GM18861 (cell line): ENCODE data around the gene HCFC1.
"Not testable (repeated sequence)": the region's sequence is repeated elsewhere in the genome, so short reads cannot be mapped to it uniquely, and the experiment has no call there.

Experiments used
- ATAC-seq: cut with Tn5 transposase; IDR thresholded peaks from one replicate; pipeline ENCODE4 v1.9.1; 2021; ENCODE audit not compliant: unreplicated experiment

The HCFC1 gene

DNA sequence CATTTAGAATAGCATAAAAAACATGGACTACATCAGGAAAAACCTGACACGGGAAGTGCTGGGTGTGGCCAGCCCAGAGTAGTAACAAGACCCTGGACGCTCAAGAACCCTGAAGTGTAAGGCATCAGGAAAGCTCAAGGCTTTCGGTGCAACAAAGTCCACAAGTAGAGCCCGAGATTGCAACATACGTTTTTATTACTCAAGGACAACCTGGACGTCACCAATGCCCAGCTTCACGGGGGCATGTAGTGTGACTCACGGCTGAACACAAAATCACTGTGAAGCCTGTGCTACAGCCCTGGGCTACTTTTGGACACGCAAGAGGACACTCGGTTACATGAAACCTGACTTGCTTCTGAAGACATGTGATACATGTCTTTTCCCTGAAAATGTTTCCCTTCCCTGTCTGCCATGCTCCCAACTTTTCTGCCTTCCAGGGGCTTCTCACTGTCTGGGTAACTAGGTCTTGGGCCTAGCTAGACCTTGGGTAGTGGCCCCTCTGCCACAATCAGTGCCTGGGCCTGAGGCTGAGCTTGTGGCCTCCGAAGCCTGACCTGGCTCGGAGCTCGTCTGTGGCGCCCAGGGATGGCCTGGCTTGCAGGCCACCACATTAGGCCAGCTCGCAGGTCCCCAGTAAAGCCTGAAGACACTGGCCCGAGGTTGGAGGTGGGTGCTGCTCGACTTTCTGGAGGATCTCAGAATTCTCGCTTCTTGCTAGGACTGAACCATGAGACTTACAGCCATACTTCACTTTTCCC is 38.9 kb upstream of the HCFC1 start:
- ATAC-seq, result no peak

GRCh38 chrX:154008521-154008920 is 36.9 kb upstream of the HCFC1 start:
- ATAC-seq, result no peak

GRCh38 chrX:154006947-154007346 is 35.3 kb upstream of the HCFC1 start:
- ATAC-seq, result no peak

DNA sequence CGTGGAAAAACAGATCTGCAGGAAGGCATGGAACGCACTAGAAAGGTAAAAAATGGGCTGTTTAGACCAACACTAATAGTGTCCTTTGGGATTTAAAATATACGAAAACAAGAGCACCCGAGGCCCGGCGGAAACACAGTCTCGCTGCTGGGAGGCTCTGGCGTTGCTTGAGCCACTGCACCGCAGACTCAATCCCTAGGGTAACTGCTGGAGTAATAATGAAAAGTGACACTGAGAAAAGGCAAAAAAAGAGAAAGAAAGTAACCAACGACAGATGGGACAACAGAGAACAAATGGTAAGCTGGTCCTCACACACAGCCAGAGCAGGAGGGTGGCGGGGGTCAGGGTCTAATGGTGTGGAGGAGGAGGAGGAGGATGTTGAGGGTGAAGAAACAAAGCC is 32.7 kb upstream of the HCFC1 start:
- ATAC-seq, result no peak

GRCh38 chrX:154002215-154002719 is 30.6 kb upstream of the HCFC1 start:
- ATAC-seq, result no peak

DNA sequence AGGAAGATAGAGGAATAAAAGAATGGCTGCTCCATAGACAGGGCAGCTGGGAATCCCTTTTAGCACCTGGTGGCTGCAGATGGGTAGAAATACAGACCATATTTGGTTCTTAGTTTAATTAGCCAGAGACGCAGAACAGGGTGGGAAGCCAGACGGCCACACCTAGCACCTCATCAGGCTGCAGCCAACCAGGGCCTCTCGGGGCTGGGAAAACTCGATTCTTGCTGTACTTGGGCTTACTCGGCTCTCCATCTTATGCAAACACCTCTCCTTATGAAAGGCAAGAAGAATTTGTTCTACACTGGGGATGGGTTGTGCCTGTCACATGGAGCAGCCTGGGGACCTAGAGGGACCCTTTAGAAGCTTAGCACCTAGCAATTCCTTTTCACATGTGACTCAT is 28.4 kb upstream of the HCFC1 start:
- ATAC-seq, result no peak

GRCh38 chrX:153999359-154000037 is 27.9 kb upstream of the HCFC1 start:
- ATAC-seq, result no peak

DNA sequence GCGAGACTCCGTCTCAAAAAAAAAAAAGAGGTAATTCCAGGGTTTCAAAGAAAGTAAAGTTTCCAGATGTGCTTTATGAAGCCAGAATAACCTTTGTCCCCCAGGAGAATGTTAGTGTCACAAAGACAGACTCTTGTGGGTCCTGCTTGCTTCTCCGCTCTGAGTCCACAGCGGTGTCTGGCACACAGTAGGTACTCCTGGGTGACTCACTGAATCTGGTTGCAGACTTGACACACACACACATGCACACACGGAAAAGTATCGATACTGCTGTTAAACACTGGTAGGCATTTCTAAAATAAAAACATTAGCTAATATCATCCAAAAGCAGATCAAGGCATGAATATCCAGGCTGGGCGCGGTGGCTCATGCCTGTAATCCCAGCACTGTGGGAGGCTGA is 23.9 kb upstream of the HCFC1 start:
- ATAC-seq, result no peak

DNA sequence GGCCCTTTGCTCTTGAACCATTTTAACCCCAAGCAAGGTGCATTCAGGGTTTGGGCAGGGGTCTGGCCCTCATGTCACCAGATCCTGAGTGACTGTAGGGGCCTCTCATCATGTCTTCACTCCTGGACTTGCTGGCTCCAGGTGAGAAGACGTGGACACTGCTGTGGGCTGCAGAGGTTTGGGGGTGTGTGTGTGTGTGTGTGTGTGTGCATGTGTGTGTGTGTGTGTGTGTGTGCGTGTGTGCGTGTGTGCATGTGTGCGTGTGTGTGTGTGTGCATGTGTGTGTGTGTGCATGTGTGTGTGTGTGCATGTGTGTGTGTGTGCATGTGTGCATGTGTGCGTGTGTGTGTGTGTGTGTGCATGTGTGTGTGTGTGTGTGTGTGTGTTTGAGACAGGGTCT is 22.8 kb upstream of the HCFC1 start:
- not testable (repeated sequence) for ATAC-seq

DNA sequence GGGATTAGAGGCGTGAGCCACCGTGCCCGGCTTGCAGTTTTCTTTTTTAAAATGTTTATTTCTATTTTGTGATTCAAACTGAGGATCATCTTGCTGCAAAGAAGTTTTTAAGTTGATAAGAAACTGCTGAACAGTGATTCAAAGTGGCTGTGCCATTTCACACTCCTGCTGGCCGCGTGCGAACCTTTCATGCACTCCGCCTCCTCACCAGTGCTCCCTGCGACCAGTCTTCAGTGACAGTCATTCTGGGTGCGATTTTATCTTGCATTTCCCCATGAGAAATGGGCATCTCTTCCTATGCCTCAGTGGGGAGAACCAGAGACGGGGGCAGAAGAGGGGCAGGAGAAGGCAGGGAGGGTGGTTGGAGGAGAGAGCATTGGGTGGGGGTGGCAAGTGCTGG is 22.4 kb upstream of the HCFC1 start:
- no peak for ATAC-seq

GRCh38 chrX:153993079-153993478 is 21.5 kb upstream of the HCFC1 start:
- ATAC-seq, result no peak

DNA sequence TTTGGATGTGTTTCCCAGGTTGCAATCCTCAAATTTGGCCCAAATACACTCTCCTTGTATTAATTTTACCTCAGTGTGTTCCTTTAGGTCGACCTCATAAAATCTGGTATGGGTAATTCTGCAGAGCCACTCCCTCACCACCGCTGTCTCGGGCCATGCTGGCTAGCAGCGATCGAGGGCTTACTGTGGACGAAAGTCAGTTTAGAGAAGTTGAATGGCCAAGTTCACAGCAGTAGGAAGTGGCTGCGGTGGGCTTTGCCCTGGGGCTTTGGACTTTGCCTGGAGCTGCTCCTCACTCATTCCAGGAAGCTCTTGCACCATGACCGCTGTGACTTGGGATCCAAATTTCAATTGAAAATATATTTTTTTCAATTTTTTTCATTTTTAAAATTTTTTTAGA is 20.6 kb upstream of the HCFC1 start:
- ATAC-seq, result no peak

- ATAC-seq, result no peak
Observed at GRCh38 chrX:153991013-153991580, 19.5 kb upstream of the HCFC1 start.

DNA sequence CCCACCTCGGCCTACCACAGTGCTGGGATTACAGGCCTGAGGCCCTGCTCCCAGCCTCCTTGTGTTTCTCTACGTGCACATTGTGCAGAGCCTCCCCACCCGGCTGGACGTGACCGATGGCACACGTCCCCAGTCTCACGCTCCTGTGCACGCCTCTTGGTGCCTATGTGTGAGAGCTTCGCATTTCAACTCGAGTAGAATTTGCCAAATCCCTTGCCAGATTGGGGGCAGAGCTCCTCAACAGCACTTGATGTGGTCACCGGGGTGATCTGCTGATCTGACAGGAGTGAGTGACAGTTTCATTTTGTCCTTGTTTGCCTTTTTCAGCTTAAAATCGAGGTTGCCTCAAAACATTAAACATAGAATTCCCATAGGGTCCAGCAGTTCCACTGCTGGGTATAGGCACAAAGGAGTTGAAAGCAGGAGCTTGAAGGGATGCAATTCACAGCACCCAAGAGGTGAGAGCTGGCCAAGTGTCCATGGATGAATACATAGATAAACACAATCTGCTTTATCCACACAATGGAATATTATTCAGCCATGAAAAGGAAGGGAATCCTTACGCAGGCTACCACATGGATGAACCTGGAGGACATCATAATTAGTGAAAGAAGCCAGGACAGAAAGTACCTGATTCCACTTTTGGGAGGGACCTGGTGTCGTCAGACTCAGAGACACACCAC is 18.5 kb upstream of the HCFC1 start:
- no peak for ATAC-seq

- ATAC-seq, result no peak
Observed at GRCh38 chrX:153988493-153988892, 16.9 kb upstream of the HCFC1 start.

- ATAC-seq, result no peak
Observed at GRCh38 chrX:153984351-153985178, 12.9 kb upstream of the HCFC1 start.

DNA sequence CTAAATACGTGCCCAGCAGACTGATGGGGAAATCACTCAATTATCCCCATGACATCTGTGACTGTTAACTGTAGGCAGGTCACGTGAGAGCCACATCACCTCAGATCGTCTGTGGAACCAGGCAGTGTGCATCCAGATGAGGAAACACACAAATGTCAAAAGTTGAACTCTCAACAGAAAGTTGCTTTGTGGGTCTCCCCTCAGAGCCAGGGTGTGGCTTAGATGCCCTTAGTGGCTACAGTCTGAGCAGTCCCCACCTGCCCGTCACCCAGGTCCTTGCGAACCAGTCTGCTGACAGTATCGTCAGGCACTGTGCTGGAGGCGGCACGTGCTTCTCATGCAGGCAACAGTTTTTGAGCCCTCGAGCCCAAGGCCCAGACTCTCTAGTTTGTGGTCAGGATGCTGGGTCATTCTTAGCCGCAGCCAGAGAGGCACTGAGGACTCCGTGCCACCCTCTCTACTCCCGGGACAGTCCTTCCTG is 11.7 kb upstream of the HCFC1 start:
- ATAC-seq, result no peak

- ATAC-seq, result no peak
Observed at GRCh38 chrX:153981771-153982533, 10.3 kb upstream of the HCFC1 start.

DNA sequence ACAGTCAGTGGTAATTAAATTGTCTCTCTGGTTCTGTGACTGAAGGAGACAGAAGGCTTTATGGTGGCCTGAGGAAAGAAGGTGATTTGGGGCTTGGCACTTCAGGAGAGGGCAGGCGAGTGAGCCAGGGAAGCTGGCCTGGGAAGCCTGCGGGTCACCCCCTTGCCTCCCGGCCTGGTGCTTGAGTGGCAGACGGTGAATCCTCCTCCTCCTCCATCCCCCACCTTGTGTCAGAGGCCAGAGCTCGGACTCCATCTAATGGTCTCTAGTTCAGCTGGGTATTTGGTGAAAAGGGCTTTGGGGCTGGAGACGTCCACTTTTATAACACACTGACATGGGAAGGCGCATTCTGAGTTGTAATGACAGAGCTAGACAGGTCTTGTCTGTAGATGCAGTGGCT is 9.6 kb upstream of the HCFC1 start:
- ATAC-seq, result no peak

DNA sequence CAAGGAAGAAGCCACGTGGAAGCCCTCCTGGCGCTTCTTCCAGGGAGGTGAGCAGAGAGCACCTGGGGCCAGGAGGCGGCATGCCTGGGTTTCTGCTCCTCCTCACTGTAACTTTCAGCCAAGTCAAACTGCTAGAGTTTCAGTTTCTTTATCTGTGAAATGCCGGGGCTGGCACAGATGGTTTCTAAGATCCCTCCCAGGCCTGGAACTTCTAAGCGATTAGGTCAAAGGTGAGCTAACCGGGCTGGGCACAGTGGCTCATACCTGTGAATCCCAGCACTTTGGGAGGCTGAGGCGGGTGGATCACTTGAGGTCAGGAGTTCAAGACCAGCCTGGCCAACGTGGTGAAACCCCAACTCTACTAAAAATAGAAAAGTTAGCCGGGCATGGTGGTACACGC is 8.8 kb upstream of the HCFC1 start:
- not testable (repeated sequence) for ATAC-seq
